NOMO-1 treated with DMSO at 0.1 percent for 48 hours (cell line): ENCODE results near the gene C13orf46.
"Not testable (repeated sequence)": the region's sequence is repeated elsewhere in the genome, so short reads cannot be mapped to it uniquely, and the experiment has no call there.

Source experiments
- DNase-seq: peaks from one replicate; lab custom pipeline; 2025; ENCODE audit not compliant: unreplicated experiment; lab: John Stamatoyannopoulos, UW

Gene C13orf46

GRCh38 chr13:113926951-113927660, 46.8 kb downstream of the C13orf46 start:
- DNase-seq = no peak

- no peak for DNase-seq
These were observed 47.5 kb downstream of the C13orf46 start for GRCh38 chr13:113926301-113926761.

GRCh38 chr13:113924184-113924901, 49.5 kb downstream of the C13orf46 start:
- DNase-seq = no peak

DNA sequence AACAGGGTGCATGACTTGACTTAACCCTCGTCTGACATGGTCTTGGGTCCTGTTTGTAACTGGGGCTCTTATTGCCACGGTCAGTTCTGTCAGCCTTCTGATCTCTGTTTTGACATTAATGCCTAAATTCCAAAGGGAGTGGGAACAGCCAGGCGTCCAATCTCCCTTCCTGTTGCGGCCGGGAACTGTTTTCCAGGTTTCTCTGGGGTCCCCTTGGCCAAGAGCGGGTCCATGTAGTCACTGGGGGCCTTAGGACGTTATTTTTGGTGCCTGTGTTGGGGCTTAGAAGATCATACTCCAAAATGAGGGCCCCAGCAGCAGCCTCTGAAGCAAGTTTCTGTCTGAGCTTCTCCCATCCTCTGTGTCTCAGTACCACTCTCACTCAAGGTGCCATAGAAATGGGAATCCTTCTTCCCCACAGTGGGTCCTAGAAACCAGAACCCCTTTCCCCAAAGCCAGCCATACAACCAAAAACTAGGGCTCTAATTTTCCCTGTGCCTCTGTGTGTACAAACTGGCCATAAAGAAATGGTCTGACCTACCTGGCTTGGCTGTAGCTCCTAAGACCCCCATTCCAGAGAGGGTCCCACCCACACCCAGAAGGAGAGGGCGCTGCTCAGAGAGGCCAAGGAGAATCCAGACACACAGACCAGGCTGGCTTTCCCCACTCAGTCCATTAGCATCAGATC, 50.4 kb downstream of the C13orf46 start:
- DNase-seq = no peak

DNA sequence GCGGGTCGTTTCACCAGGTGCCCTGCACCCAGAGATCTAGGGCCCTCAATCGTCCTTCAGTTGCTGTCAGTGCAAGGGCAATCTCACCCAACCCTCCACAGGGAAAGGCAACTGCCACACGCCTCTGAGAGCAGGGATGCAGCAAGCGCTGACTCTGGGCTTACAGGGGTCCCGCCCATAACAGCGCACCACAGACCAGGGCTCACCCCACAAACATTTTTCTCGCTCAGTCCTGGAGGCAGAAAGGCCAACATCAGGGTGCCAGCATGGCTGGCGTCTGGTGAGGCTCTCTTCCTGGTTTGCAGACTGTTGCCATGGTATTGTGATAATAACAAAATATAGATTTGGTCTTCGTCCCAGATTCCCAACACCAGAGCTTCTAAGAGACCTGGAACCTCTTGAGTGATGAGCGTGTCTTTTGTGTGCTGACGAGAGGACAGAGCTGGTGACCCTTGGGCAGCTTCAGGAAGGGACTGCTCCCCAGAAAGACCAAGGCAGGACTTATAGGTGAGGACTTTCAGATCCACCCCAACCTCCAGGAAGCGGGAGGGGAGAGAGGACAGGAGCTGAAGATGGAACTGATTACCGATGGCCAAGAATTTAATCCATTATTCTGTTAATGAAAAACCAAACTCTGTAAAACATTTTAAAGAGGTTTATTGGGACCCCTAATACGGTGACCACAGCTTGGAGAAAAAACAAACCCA, 51.3 kb downstream of the C13orf46 start:
- DNase-seq = no peak

- DNase-seq = no peak
These were observed 52.1 kb downstream of the C13orf46 start for GRCh38 chr13:113921763-113922162.

GRCh38 chr13:113920606-113921286, 53.1 kb downstream of the C13orf46 start:
- peak; percentile 68 for DNase-seq

- DNase-seq = no peak
These were observed 53.9 kb downstream of the C13orf46 start for GRCh38 chr13:113919761-113920559.

GRCh38 chr13:113918981-113919701, 54.7 kb downstream of the C13orf46 start:
- no peak for DNase-seq

- no peak for DNase-seq
These were observed 55.3 kb downstream of the C13orf46 start for GRCh38 chr13:113918580-113918979.

GRCh38 chr13:113917594-113918371, 56.1 kb downstream of the C13orf46 start:
- no peak for DNase-seq

- no peak for DNase-seq
These were observed 56.8 kb downstream of the C13orf46 start for GRCh38 chr13:113917096-113917495.

DNA sequence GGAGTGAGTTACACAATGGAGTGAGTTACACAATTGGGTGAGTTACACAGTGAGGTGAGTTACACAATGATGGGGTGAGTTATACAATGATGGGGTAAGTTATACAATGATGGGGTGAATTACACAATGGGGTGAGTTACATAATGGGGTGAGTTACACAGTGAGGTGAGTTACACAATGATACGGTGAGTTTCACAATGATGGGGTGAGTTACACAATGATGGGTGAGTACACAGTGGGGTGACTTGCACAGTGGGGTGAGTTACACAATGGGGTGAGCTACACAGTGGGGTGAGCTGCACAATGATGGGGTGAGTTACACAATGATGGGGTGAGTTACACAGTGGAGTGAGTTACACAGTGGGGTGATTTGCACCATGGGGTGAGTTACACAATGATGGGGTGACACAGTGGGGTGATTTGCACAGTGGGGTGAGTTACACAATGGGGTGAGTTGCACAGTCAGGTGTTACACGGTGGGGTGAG, 57.5 kb downstream of the C13orf46 start:
- DNase-seq = peak; percentile 3

GRCh38 chr13:113915786-113916329, 58.0 kb downstream of the C13orf46 start:
- no peak for DNase-seq

DNA sequence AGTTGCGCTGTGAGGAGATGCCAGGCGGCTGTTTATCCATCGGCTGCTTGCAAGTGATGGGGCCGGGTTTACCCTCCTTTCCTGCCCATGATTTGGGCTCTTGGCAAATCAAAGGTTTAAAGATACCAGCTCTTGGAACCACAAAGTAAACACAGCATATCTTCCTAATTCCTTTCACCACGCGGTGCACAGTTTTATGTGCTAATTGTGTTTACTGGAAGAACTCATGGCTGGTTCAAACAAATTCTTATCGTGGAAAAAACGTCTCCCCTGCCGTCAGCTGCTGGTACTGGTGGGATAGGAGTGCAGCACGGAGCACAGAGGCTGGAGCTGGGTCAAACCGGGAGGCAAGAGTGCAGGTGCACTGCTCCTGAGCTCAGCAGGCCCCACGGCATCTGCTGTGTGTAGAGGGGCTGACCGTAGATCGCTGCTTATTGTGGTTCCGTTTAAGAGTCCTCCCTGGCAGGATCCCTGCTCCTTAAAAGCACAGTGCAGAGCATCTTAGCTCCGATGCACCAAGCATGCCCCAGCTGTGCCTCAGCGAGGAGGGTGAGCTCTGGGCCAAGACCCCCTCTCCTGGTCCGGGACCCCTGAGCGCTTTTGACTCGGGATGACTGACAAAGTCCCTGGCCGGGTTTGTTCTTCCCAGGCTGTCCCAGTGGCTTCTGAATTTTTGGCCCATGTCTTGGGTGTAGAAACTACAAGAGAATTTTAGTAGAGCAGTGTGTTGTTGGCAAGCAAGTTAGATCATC, 58.7 kb downstream of the C13orf46 start:
- DNase-seq = no peak

DNA sequence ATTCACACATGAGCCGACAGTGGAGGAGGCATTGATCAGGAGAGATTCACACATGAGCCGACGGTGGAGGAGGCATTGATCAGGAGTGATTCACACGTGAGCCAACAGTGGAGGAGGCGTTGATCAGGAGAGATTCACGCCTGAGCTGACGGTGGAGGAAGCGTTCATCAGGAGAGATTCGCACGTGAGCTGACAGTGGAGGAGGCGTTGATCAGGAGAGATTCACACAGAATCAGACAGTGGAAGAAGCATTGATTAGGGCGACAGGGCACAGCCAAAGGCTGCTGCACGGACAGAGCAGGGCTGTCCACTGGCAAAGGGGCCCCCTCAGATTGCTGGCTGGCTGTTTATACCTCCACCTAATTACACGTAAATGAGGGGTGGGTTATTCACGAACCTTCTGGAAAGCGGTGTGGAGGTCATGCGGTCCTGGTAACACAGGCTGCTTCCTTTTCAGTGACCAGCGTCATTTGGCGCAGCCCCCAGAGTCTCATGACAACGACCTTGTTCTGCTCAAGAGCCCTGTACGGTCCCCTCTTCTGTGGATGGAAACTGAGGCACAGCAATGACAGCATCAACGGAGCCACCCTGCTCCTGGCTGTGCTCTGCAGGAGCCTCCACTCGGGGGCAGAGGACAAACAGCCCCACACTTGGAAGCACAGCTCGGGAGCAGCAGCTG, 59.4 kb downstream of the C13orf46 start:
- no peak for DNase-seq

DNA sequence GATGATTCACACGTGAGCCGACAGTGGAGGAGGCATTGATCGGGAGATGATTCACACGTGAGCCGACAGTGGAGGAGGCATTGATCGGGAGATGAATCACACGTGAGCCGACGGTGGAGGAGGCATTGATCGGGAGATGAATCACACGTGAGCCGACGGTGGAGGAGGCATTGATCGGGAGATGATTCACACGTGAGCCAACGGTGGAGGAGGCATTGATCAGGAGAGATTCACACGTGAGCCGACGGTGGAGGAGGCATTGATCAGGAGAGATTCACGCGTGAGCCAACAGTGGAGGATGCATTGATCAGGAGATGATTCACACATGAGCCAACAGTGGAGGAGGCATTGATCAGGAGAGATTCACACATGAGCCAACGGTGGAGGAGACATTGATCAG, 60.0 kb downstream of the C13orf46 start:
- DNase-seq = not testable (repeated sequence)
